Upper lobe of left lung (tissue), 4 donors: ENCODE data around the gene TCEANC2.

ENCODE experiments used
- EP300 ChIP-seq, 4 donors: sonication (generic); formaldehyde crosslinking; IDR thresholded peaks; one replicate each; pipeline ENCODE4 v1.5.1; 2017; ENCODE audit warnings: antibody characterized with exemption in 4 of 4, control low read depth in 2 of 4
- POLR2A ChIP-seq, 4 donors: fragments of 450-650 bp; IDR thresholded peaks; one replicate each; pipeline ENCODE4 v1.5.1; 2016 to 2017; ENCODE audit warnings: antibody characterized with exemption in 4 of 4, mild to moderate bottlenecking in 2 of 4
- POLR2AphosphoS5 ChIP-seq, 2 donors: sonication (generic); formaldehyde crosslinking; IDR thresholded peaks; one replicate each; pipeline ENCODE4 v1.5.1; 2017; ENCODE audit warnings: antibody characterized with exemption in 2 of 2
- TF ChIP-seq, protein P1 (sequence below), 6 experiments: fragments of 450-650 bp in 4 of 6; fragments of 200-600 bp in 2 of 6; sonication (generic) in 2 of 6; IDR thresholded peaks; one replicate each; pipeline ENCODE4 v1.5.1; 2016 to 2019; ENCODE audit warnings: antibody characterized with exemption in 6 of 6

- TF ChIP-seq POLR2A (IDR thresholded peaks at IDR 0.05) (no peak), POLR2AphosphoS5 (IDR thresholded peaks at IDR 0.05) (no peak), EP300 (IDR thresholded peaks at IDR 0.05) (no peak)
- TF ChIP-seq, protein P1, sequence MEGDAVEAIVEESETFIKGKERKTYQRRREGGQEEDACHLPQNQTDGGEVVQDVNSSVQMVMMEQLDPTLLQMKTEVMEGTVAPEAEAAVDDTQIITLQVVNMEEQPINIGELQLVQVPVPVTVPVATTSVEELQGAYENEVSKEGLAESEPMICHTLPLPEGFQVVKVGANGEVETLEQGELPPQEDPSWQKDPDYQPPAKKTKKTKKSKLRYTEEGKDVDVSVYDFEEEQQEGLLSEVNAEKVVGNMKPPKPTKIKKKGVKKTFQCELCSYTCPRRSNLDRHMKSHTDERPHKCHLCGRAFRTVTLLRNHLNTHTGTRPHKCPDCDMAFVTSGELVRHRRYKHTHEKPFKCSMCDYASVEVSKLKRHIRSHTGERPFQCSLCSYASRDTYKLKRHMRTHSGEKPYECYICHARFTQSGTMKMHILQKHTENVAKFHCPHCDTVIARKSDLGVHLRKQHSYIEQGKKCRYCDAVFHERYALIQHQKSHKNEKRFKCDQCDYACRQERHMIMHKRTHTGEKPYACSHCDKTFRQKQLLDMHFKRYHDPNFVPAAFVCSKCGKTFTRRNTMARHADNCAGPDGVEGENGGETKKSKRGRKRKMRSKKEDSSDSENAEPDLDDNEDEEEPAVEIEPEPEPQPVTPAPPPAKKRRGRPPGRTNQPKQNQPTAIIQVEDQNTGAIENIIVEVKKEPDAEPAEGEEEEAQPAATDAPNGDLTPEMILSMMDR (IDR thresholded peaks at IDR 0.05), result no peak
These were observed 33.3 kb downstream of the TCEANC2 start for GRCh38 chr1:54086754-54087153.
